ENCODE measurements around the gene GRIK2. TPM values are rescaled to one million over a fixed set of nuclear protein-coding genes. Genes with fewer than 3 reads are reported as not detected.

Gene GRIK2
- total RNA-seq, 6 experiments from 2014 or later, result 25.0 to 33.3 (median 28.3) TPM

DNA sequence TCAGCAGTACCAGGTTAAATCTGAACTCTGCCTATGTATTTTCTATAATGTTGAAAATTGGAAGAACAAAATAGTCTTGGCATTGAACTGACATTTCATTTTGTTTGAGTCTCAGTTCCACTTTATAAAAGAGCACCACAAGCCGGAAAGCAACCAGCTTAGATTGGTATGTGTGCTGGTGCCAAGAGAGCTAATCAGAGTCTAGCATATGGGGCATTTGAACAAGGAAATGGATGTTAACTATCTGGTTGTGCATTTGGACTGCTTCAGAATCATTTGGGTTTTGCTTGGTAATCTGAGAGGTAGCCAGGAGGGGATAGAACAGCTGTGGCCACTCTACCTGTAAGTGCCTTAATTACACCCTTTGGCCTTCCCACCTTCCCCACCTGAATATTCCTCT, 184.8 kb downstream of the GRIK2 start:
- Mint-ChIP-seq H3K27me3 (ENCODE audit: insufficient read depth) (no peaks in the 10 kb centered on the region), H3K27ac (no peak overlapping the region), H3K4me3 (no peak overlapping the region), H3K36me3 (ENCODE audit: low read depth) (peaks cover 22% of the 10 kb centered on the region), H3K9me3 (no peaks in the 10 kb centered on the region), H3K4me1 (ENCODE audit: low read depth) (peaks cover 18% of the 10 kb centered on the region)
- TF ChIP-seq, protein P1, sequence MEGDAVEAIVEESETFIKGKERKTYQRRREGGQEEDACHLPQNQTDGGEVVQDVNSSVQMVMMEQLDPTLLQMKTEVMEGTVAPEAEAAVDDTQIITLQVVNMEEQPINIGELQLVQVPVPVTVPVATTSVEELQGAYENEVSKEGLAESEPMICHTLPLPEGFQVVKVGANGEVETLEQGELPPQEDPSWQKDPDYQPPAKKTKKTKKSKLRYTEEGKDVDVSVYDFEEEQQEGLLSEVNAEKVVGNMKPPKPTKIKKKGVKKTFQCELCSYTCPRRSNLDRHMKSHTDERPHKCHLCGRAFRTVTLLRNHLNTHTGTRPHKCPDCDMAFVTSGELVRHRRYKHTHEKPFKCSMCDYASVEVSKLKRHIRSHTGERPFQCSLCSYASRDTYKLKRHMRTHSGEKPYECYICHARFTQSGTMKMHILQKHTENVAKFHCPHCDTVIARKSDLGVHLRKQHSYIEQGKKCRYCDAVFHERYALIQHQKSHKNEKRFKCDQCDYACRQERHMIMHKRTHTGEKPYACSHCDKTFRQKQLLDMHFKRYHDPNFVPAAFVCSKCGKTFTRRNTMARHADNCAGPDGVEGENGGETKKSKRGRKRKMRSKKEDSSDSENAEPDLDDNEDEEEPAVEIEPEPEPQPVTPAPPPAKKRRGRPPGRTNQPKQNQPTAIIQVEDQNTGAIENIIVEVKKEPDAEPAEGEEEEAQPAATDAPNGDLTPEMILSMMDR (IDR thresholded peaks at IDR 0.05), result no peak
- DNase-seq, result no peak

DNA sequence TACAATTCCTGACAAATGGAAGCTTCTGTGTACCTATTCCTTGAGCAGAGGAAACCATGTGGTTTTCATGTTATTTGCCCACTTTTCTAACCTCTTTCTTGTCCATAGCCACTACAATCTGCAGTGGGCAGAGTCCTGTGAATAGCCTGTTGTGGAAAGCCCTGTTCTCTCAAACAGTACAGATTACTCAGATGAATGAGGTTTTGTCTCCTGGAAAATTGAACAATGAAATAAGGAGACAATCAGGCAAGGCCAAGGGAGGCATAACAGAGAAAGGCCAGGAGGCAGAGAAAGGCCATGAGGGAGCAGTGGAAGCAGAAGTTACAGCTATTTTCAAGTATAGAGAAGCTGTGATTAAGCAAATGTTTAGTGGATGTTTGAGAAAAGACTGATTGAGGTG, 189.3 kb downstream of the GRIK2 start:
- Mint-ChIP-seq H3K27ac (no peak overlapping the region), H3K36me3 (ENCODE audit: low read depth) (peaks cover 19% of the 10 kb centered on the region), H3K4me1 (ENCODE audit: low read depth) (peaks cover 16% of the 10 kb centered on the region), H3K4me3 (no peak overlapping the region), H3K9me3 (no peaks in the 10 kb centered on the region), H3K27me3 (ENCODE audit: insufficient read depth) (no peaks in the 10 kb centered on the region)
- TF ChIP-seq, protein P1 (IDR thresholded peaks at IDR 0.05), result no peak
- no peak for DNase-seq

DNA sequence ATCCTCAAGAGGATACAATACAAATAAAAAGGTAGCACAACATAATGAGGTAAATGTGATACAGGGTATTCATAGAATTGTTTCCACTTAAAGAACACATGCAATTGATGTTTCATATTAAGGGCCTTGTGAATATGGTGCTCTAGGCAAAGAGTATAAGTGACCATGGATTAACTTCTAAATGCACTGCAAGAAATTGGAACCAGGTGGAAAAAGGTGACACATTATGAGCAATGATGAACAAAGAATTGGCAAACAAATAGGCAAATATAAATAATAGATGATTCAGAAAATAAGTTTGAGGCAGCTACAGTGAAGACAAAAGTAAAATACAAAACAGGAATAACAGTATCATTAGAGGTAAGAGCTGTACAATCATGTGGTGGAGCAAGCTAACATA, 192.0 kb downstream of the GRIK2 start:
- TF ChIP-seq, protein P1 (IDR thresholded peaks at IDR 0.05), result no peak
- Mint-ChIP-seq H3K27me3 (ENCODE audit: insufficient read depth) (no peaks in the 10 kb centered on the region), H3K9me3 (no peaks in the 10 kb centered on the region), H3K36me3 (ENCODE audit: low read depth) (peaks cover 3% of the 10 kb centered on the region; the same call in 1 of the 2 replicates), H3K27ac (no peak overlapping the region), H3K4me3 (no peak overlapping the region), H3K4me1 (ENCODE audit: low read depth) (peaks cover 7% of the 10 kb centered on the region)
- no peak for DNase-seq

DNA sequence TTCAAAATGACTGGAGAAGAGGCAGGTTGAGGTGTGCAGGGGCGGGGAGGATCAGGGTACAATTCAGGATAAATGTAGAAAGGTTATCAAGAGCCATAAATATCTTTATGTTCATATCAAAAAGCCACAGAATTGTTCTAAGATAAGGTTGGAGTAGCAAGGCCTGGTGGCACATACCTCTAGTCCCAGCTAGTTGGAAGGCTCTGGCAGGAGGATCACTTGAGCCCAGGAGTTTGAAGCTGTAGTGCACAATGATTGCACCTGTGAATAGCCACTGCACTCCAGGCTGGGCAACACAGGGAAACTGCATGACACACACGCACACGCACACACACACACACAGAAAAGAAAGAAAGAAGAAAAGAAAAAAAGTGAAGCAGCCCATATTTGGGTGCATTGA, 194.8 kb downstream of the GRIK2 start:
- TF ChIP-seq, protein P1 (IDR thresholded peaks at IDR 0.05), result no peak
- no peak overlapping the region for H3K4me3 Mint-ChIP-seq
- no peak overlapping the region for H3K27ac Mint-ChIP-seq
- no peak for DNase-seq
- peaks cover 7% of the 10 kb centered on the region for H3K4me1 Mint-ChIP-seq (ENCODE audit: low read depth)
- no peaks in the 10 kb centered on the region for H3K9me3 Mint-ChIP-seq
- no peaks in the 10 kb centered on the region for H3K27me3 Mint-ChIP-seq (ENCODE audit: insufficient read depth)
- no peaks in the 10 kb centered on the region; the same call in 1 of the 2 replicates for H3K36me3 Mint-ChIP-seq (ENCODE audit: low read depth)

DNA sequence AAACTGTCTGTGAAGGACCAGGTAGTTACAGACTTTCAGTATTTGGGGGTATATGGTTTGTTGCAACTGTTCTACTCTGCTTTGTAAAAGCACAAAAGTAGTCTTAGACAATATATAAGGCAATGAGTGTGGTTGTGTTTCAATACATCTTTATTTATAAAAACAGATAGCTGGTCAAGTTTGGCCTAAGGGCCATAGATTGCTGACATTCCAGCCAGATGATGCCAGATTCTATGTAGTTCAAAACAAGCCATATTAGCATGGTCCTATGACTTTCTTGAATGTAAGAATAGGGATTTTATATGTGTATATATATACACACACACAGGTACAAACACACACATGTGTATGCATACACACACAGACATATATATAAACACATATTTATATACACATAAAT, 201.8 kb downstream of the GRIK2 start:
- TF ChIP-seq, protein P1 (IDR thresholded peaks at IDR 0.05), result no peak
- peak; percentile 23 for DNase-seq

DNA sequence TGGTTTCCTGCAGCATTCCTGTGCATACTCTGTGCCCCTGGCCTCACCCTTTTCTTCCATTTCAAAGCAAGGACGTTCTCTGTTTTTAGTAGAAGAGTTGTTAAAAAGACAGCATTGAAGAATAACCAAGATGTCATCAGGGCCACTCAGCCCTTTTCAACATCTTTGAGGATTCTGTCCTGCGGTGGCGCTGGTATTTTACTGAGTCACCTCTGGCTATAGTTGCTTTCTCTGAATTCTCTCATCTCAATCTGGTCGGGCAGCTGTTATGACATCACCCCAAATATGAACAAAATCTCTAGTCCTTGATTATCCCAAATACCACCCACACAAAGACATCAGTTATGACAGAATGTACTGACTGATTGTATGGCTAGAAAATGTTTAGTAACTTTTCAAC, 204.2 kb downstream of the GRIK2 start:
- TF ChIP-seq, protein P1 (IDR thresholded peaks at IDR 0.05), result no peak
- Mint-ChIP-seq H3K9me3 (no peaks in the 10 kb centered on the region), H3K4me3 (peak overlapping the region; percentile 18; the same call in 1 of the 2 replicates), H3K4me1 (ENCODE audit: low read depth) (peaks cover 24% of the 10 kb centered on the region), H3K27me3 (ENCODE audit: insufficient read depth) (no peaks in the 10 kb centered on the region; the same call in 1 of the 2 replicates), H3K36me3 (ENCODE audit: low read depth) (0 out of 2 replicates have a peak, but pooled peaks cover 4% of the 10 kb centered on the region), H3K27ac (peak overlapping the region; percentile 51)
- peak; percentile 66 for DNase-seq

More for the DNA sequence above, 201.8 kb downstream of the GRIK2 start:
- Mint-ChIP-seq H3K4me1 (ENCODE audit: low read depth) (peaks cover 24% of the 10 kb centered on the region), H3K27ac (no peak overlapping the region), H3K36me3 (ENCODE audit: low read depth) (0 out of 2 replicates have a peak, but pooled peaks cover 4% of the 10 kb centered on the region), H3K4me3 (no peak overlapping the region), H3K9me3 (no peaks in the 10 kb centered on the region), H3K27me3 (ENCODE audit: insufficient read depth) (no peaks in the 10 kb centered on the region)
